ENCODE results near the gene PROC.

Gene PROC

DNA sequence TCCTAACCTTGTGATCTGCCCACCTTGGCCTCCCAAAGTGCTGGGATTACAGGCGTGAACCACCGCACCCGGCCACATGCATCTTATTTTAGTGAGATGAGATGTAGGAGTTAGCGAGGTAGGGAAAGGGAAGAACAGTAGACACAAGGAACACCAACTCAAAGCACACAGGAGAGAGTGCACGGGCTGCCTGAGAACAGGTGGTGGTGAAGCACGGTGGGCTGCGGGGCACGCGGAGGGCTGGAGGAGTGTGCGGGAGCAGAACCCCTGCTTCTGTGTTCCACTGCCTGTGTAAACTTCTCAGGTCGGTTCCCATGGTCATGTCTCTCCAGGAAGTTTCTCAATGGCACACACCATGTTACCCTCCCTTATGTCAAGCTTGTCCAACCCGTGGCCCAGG, 38.7 kb downstream of the PROC start:
- no peak for DNase-seq (ENCODE audit: low spot score)

DNA sequence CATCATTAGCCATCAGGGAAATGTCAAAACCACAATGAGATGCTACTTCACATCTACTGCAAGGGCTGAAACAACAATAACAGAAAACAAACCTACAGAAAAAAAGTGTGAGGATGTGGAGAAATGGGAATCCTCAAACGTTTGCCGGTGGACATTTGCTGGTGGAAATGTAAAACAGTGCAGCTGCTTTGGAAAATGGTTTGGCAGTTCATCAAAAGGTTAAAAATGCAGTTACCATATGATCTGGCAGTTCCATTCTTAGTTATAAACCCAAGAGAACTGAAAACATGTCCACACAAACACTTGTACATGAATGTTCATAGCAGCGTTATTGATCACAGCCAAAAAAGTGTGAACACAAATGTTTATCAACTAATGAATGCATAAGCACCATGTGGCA, 44.2 kb downstream of the PROC start:
- DNase-seq (ENCODE audit: low spot score) = no peak

DNA sequence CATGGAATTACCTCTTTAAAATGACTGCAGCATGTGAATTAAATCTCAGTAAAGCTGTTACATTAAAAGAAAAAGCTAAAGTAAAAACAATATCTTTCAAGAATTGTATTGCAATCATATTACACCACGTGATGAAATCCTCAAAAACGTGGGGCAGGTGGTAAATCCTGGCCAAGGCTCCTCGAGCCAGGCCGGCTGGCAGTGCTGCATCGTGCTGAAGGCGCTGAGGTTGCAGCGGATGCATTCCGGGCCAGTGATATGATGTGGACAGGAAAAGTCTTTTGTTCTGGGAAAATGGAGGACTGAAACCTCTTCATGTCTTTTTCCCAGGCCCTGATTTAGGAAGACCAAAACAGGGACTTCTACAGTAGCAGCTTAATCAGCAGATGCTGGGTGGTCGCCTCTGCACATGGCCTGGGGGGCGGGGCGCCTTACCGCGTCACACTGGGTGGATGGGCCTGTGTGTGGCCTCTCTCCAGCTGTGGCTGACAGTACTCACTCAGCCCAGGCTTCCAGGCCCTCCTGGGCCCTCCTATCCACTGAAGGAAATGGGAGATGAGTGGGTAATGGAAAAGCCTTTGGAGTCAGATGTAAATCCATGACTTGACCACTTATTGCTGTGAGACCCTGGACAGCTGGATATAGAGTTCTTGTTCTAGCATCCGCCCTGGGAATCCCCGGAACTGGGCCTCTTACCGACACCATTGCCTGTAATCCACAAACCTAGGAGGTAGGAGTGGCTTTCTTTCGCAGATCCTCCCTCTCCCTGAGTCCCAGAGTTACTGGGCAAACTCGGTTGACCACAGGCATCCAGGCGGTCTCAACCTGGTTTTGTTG, 45.1 kb downstream of the PROC start:
- no peak for DNase-seq (ENCODE audit: low spot score)

DNA sequence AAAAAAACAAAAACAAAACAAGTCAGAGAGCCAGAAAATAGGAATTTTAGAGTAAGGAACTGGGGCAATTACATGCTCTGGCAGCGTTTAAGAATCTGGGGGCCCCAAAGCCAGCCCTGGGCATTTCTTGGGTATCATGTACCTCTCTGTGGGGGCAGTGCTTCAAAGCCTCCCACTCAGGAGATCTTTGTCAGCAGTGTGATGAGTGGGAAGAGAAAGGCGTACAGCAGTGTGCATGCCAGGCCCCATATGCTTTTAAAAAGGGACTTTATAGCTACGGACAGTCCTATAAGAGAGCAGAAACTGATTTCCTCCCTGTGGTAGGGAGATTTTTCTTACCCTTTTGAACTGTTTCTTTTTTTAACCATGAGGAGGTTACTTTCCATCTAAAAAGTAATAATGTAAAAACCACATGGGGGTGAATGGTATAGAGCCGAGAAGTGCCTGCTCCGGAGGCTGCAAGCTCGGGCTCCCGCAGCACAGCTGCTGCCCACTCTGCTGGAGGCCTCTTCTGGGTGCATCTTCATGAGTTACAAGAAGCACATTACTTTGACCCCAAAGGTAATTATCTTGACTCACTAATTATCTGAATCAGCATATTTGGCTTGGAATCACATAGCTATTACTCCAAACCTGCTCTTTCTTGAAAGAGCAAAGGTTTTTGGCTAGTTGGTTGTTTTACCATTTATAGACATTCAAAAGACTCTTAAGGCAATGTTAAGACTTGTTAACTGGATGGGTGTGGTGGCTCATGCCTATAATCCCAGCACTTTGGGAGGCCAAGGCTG, 46.4 kb downstream of the PROC start:
- DNase-seq (ENCODE audit: low spot score) = no peak

DNA sequence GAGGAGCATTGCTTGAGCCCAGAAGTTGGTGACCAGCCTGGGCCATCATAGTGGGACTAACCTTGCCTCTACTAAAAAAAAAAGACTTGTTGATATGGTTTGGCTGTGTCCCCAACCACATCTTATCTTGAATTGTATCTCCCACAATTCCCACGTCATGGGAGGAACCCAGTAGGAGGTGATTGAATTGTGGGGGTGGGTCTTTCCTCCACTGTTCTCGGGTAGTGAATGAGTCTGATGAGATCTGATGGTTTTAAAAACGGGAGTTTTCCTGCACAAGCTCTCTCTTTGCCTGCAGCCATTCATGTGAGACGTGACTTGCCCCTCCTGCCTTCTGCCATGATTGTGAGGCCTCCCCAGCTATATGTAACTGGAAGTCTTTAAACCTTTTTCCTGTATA, 47.0 kb downstream of the PROC start:
- no peak for DNase-seq (ENCODE audit: low spot score)

DNA sequence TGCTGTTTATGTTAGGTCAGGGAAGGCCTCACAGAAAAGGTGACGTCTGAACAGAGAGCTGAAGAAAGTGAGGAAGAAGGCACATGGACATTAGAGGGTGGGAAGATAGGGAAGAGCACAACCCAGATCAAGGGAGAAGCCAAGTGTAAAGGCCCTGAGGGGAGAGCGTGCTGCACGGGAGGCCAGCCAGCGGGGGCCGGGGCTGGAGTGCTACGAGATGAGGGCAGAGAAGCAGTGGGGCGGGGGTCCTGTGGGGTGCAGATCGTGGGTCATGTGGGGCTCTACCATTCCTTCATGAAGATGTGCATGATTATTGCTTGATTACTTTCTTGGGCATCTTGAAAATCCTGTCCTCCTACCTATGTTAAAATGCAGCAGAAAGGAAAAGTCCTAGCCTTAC, 50.8 kb downstream of the PROC start:
- DNase-seq (ENCODE audit: low spot score) = no peak

DNA sequence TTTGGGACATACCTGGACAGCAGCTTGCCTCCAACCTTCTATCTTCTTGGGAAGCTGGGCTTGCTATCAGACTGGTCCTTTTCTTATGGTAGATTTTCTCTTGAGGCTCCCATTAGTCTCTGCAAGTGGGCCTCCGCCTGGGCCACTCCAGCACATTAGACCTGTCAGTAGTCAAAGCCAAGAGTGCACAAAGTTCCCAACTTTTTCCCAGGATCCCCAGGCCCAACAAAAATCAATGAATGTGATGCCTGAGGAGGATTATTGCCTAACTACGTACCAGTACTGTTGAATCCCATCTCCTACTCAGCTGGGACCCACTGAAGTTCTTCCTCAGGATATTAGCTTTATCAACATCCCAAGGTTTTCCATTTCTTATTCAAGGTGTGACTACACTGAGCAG, 51.7 kb downstream of the PROC start:
- no peak for DNase-seq (ENCODE audit: low spot score)

DNA sequence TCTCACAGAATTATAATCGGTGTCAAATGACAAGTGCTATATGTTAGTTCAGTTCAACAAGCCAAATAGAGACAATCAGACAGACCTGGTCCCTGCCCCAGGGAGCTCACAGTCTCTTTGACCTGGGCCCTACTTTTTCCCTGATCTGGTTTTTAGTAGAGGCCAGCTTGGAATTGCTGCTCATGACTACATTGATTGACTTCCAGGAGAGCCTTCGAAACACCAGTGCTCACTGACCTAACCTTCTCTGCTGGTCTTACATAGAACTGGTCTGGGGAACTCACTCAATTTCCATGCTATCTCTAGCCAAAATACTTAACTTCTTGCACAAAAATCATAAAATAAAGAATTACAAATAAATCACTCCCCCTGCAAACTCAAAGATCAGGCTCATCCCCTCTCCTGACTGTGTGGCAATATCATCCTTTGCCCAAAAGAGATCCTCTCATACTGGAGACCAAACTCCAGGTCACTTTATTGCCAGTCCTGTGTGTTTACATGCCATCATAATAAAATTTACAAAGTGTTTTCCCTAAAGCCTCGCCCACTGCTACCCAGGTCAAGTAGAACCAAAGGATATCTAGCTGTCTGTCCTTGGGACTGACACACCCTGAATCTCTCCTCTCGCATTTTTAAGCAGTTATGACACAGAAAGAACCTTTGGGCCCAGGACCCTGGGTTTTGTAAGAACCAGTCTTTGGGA, 53.2 kb downstream of the PROC start:
- DNase-seq (ENCODE audit: low spot score) = no peak

DNA sequence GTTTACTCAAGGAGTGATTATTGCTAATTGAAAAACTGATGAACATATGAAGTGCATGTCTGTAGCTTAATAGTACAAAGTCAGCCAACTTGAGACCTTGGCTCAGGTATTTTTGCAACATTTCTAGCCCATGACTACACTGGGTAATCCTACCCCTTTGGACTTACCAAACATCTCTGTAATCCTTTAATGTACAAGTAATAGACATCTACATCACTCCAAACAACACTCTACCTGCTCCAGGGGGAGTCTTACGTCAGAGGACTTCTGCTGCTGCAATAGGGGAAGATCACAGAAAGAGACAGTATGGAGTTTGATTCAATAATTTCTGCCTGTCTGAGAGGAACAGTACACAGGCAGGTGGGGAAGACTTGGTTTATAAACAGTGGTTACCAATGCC, 54.0 kb downstream of the PROC start:
- no peak for DNase-seq (ENCODE audit: low spot score)

DNA sequence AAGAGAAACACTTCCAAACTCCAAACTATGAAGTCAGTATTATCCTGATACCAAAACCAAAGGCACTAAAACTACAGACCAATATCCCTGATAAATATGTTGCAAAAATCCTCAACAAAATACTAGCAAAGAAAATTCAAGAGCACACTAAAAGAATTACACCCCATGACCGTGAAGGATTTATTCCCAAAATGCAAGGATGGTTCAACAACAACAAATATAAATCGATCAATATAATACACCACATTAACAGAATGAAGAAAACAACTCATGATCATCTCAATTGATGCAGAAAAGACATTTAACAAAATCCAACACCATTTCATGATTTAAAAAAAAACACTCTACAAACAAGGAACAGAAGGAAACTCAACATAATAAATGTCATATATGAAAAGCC, 57.6 kb downstream of the PROC start:
- DNase-seq (ENCODE audit: low spot score) = no peak
